A549 (cell line): ENCODE data around the gene ADCY2. TPM values are rescaled to one million over a fixed set of nuclear protein-coding genes. Genes with fewer than 3 reads are reported as not detected.

Experiments
- ATAC-seq, 2 experiments: fragments of 200-7000 bp in 1 of 2; fragments of >200 bp in 1 of 2; cut with Nextera tagmentation in 1 of 2; cut with Tn5 transposase in 1 of 2; 3 replicates each; pipeline versions ENCODE4 v1.8.0 to v1.9.1; 2018 to 2020; ENCODE audit warnings: mild to moderate bottlenecking in 1 of 2, moderate library complexity in 1 of 2
- CTCF ChIA-PET: fragments of 300-600 bp; sonication (Branson Sonifier 250); formaldehyde crosslinking; extraction: SDS; loops from one replicate; lab custom pipeline; 2021; ENCODE audit warnings: antibody characterized with exemption, inconsistent platforms; lab: Yijun Ruan, JAX
- POLR2A ChIA-PET: fragments of 350-600 bp; formaldehyde crosslinking; extraction: SDS; loops from one replicate; lab custom pipeline; 2021; ENCODE audit warnings: antibody characterized with exemption, inconsistent platforms; lab: Yijun Ruan, JAX
- DNase-seq, 2 experiments: peaks; one replicate each; pipeline versions ENCODE4 v3.0.0 to v3.0.0-alpha.2; 2011 to 2016; ENCODE audit warnings: low read depth in 1 of 2, low spot score in 1 of 2
- FAIRE-seq: peaks from 2 replicates; lab custom pipeline; 2011; peaks lifted over from hg19 to GRCh38; lab: Jason Lieb, UNC
- H3K27ac ChIP-seq, 2 experiments: fragments of >200 bp; sonication (Bioruptor Twin); formaldehyde crosslinking; 3 replicates each; pipeline ENCODE4 v1.5.1; 2016 to 2017
- H3K4me1 ChIP-seq: fragments of >200 bp; sonication (Bioruptor Twin); formaldehyde crosslinking; 3 replicates; pipeline ENCODE4 v1.6.1; 2016
- H3K4me2 ChIP-seq: fragments of >200 bp; sonication (Bioruptor Twin); formaldehyde crosslinking; 3 replicates; pipeline ENCODE4 v1.6.1; 2016
- H3K4me3 ChIP-seq: fragments of >200 bp; sonication (Bioruptor Twin); formaldehyde crosslinking; 3 replicates; pipeline ENCODE4 v1.5.1; 2016
- H3K9me3 ChIP-seq: fragments of >200 bp; sonication (Bioruptor Twin); formaldehyde crosslinking; 3 replicates; pipeline ENCODE4 v1.6.1; 2016
- ATOH8 ChIP-seq: fragments of 250-450 bp; sonication (Bioruptor Pico); IDR thresholded peaks from 2 replicates; pipeline ENCODE4 v1.5.0; 2020; ENCODE audit warnings: low read depth, mild to moderate bottlenecking, moderate library complexity
- BCL3 ChIP-seq: fragments of >200 bp; sonication (Bioruptor Twin); formaldehyde crosslinking; IDR thresholded peaks from 3 replicates; pipeline ENCODE4 v1.6.1; 2016
- BHLHE40 ChIP-seq: IDR thresholded peaks from 2 replicates; pipeline ENCODE4 v1.6.1; 2012; ENCODE audit warnings: low read depth, low read length, inconsistent platforms
- CBX8 ChIP-seq: fragments of 200-600 bp; sonication (generic); IDR thresholded peaks from 2 replicates; pipeline ENCODE4 v1.6.1; 2016
- CHD2 ChIP-seq: fragments of 150-350 bp; IDR thresholded peaks from 2 replicates; pipeline ENCODE4 v1.6.1; 2014; ENCODE audit warnings: low read length; ENCODE audit not compliant: partially characterized antibody
- EHMT2 ChIP-seq: fragments of 200-600 bp; sonication (generic); IDR thresholded peaks from 2 replicates; pipeline ENCODE4 v1.6.1; 2016; ENCODE audit warnings: antibody characterized with exemption, low read depth, mild to moderate bottlenecking, moderate library complexity
- ESRRA ChIP-seq: fragments of 150-350 bp; IDR thresholded peaks from 2 replicates; pipeline ENCODE4 v1.6.1; 2014; ENCODE audit warnings: mild to moderate bottlenecking, low read length, borderline replicate concordance
- FOSB ChIP-seq: fragments of 250-450 bp; sonication (Bioruptor Pico); IDR thresholded peaks from 2 replicates; pipeline ENCODE4 v1.5.0; 2020; ENCODE audit warnings: mild to moderate bottlenecking, moderate library complexity
- FOXS1 ChIP-seq: fragments of 250-450 bp; sonication (Bioruptor Pico); IDR thresholded peaks from 2 replicates; pipeline ENCODE4 v1.5.0; 2020; ENCODE audit warnings: mild to moderate bottlenecking, moderate library complexity
- GATA3 ChIP-seq: IDR thresholded peaks from 2 replicates; pipeline ENCODE4 v1.6.1; 2012; ENCODE audit warnings: borderline replicate concordance
- HMGXB4 ChIP-seq: fragments of 250-450 bp; sonication (Bioruptor Pico); IDR thresholded peaks from 2 replicates; pipeline ENCODE4 v1.5.0; 2021; ENCODE audit warnings: mild to moderate bottlenecking, moderate library complexity, borderline replicate concordance
- HOXB13 ChIP-seq: fragments of 250-450 bp; sonication (Bioruptor Pico); IDR thresholded peaks from 2 replicates; pipeline ENCODE4 v1.5.0; 2020; ENCODE audit warnings: low read depth, mild to moderate bottlenecking, moderate library complexity
- HOXB5 ChIP-seq: fragments of 250-450 bp; sonication (Bioruptor Pico); IDR thresholded peaks from 2 replicates; pipeline ENCODE4 v1.5.0; 2020; ENCODE audit warnings: mild to moderate bottlenecking, moderate library complexity
- JUNB ChIP-seq: fragments of >200 bp; sonication (Bioruptor Twin); formaldehyde crosslinking; IDR thresholded peaks from 2 replicates; pipeline ENCODE4 v1.6.1; 2016
- MAFK ChIP-seq: fragments of 450-650 bp; IDR thresholded peaks from 2 replicates; pipeline ENCODE4 v1.6.1; 2014; ENCODE audit not compliant: partially characterized antibody
- MAX ChIP-seq: IDR thresholded peaks from 2 replicates; pipeline ENCODE4 v1.6.1; 2012
- NFE2L2 ChIP-seq: fragments of 150-350 bp; conservative IDR thresholded peaks from 2 replicates; pipeline ENCODE4 v1.6.1; 2014; ENCODE audit warnings: low read length
- PBX3 ChIP-seq: IDR thresholded peaks from 2 replicates; pipeline ENCODE4 v1.6.1; 2012
- POLR2A ChIP-seq: IDR thresholded peaks from 2 replicates; pipeline ENCODE4 v1.6.1; 2012; ENCODE audit warnings: mild to moderate bottlenecking, low read length
- RAD21 ChIP-seq, 2 experiments: fragments of >200 bp in 1 of 2; sonication (Bioruptor Twin) in 1 of 2; formaldehyde crosslinking in 1 of 2; IDR thresholded peaks in 1 of 2; conservative IDR thresholded peaks in 1 of 2; 2 replicates in 1 of 2; 3 replicates in 1 of 2; pipeline ENCODE4 v1.6.1; 2012 to 2018; ENCODE audit warnings: inconsistent platforms in 1 of 2
- RARB ChIP-seq: fragments of 250-450 bp; sonication (Bioruptor Pico); IDR thresholded peaks from 2 replicates; pipeline ENCODE4 v1.8.0; 2021; ENCODE audit warnings: mild to moderate bottlenecking, moderate library complexity
- RCOR1 ChIP-seq: fragments of 150-350 bp; IDR thresholded peaks from 2 replicates; pipeline ENCODE4 v1.6.1; 2014; ENCODE audit warnings: antibody characterized with exemption, low read length, low read depth
- RFX5 ChIP-seq: fragments of 450-650 bp; IDR thresholded peaks from 2 replicates; pipeline ENCODE4 v1.7.1; 2014; ENCODE audit warnings: antibody characterized with exemption, mild to moderate bottlenecking, moderate library complexity
- USF2 ChIP-seq: fragments of 450-650 bp; IDR thresholded peaks from 2 replicates; pipeline ENCODE4 v1.6.1; 2014; ENCODE audit warnings: antibody characterized with exemption
- ZSCAN20 ChIP-seq: fragments of 250-450 bp; sonication (Bioruptor Pico); IDR thresholded peaks from 2 replicates; pipeline ENCODE4 v1.8.0; 2022; ENCODE audit warnings: mild to moderate bottlenecking, moderate library complexity
- WGBS: methylation state at CpG from one replicate; pipeline ENCODE4 v1.1.6; 2017; ENCODE audit errors: missing lambda C conversion rate; 5-methylcytosine and 5-hydroxymethylcytosine counted together
- polyA plus RNA-seq, 4 experiments: library from polyadenylated mRNA; depleted of rRNA in 3 of 4; stranded (reverse); fragments of >200 nt; fragmentation: RNase III in 1 of 4; extraction: RNeasy Plus Mini Kit Qiagen cat#74134 plus additional on column Dnase treatment in 1 of 4; gene quantifications; 2 replicates in 3 of 4; 3 replicates in 1 of 4; pipeline ENCODE4 v1.2.3, GENCODE V29; 2011 to 2017

The ADCY2 gene
- polyA plus RNA-seq, 2 of the 4 experiments (the other 2 are of a cell fraction), result not detected

- CTCF ChIA-PET, result interaction anchor here (1.6 kb wide), 1 partner anchor 34 kb away, joined by 5 read pairs; no protein-coding TSS in a partner anchor
- no peak for TF ChIP-seq USF2
- no peak for TF ChIP-seq RAD21 (conservative IDR thresholded peaks at IDR 0.05 in 1 of 2, IDR thresholded peaks at IDR 0.05 in 1 of 2)
- no peak for TF ChIP-seq ATOH8
- TF ChIP-seq ESRRA, result no peak
- TF ChIP-seq MAFK, result no peak
- TF ChIP-seq JUNB, result no peak
- TF ChIP-seq CHD2, result no peak
- ATAC-seq, result no peak
Measured at GRCh38 chr5:7781899-7782298, 386.0 kb downstream of the ADCY2 start.

GRCh38 chr5:7784683-7785380 lies 388.9 kb downstream of the ADCY2 start:
- no peak overlapping the region for H3K4me3 ChIP-seq
- no peak overlapping the region for H3K27ac ChIP-seq
- H3K9me3 ChIP-seq, result no peaks in the 10 kb centered on the region
- ChIA-PET POLR2A (no interaction called here), CTCF (no interaction called here)
- no peaks in the 10 kb centered on the region for H3K4me1 ChIP-seq
- H3K4me2 ChIP-seq, result no peak overlapping the region
- DNase-seq, result no peak
- no peak for ATAC-seq
- TF ChIP-seq GATA3 (no peak), RCOR1 (no peak), MAX (no peak), RFX5 (no peak), RARB (CRISPR knock-in tag) (no peak), CBX8 (no peak), ZSCAN20 (CRISPR knock-in tag) (no peak), POLR2A (no peak), HOXB13 (CRISPR knock-in tag) (no peak), ESRRA (no peak), EHMT2 (no peak), BHLHE40 (no peak), BCL3 (no peak), FOSB (CRISPR knock-in tag) (no peak), HMGXB4 (CRISPR knock-in tag) (no peak), PBX3 (no peak), FOXS1 (CRISPR knock-in tag) (no peak), NFE2L2 (no peak), HOXB5 (CRISPR knock-in tag) (no peak)
- 7% methylated on average over 4 of the region's 4 CpGs for WGBS
- no peak for FAIRE-seq

More at GRCh38 chr5:7781899-7782298, 386.0 kb downstream of the ADCY2 start:
- Histone ChIP-seq H3K27ac (no peak overlapping the region), H3K4me2 (no peak overlapping the region), H3K9me3 (no peaks in the 10 kb centered on the region), H3K4me1 (no peaks in the 10 kb centered on the region), H3K4me3 (no peak overlapping the region)
- FAIRE-seq (no peak), DNase-seq (no peak)
- POLR2A ChIA-PET, result no interaction called here
- 0% methylated on average over 2 of the region's 3 CpGs for WGBS
